ENCODE results near the gene RBFOX2. TPM values are rescaled to one million over a fixed set of nuclear protein-coding genes. Genes with fewer than 3 reads are reported as not detected.

Gene RBFOX2
- total RNA-seq, 1 experiment from 2014 or later = 24.2 TPM

DNA sequence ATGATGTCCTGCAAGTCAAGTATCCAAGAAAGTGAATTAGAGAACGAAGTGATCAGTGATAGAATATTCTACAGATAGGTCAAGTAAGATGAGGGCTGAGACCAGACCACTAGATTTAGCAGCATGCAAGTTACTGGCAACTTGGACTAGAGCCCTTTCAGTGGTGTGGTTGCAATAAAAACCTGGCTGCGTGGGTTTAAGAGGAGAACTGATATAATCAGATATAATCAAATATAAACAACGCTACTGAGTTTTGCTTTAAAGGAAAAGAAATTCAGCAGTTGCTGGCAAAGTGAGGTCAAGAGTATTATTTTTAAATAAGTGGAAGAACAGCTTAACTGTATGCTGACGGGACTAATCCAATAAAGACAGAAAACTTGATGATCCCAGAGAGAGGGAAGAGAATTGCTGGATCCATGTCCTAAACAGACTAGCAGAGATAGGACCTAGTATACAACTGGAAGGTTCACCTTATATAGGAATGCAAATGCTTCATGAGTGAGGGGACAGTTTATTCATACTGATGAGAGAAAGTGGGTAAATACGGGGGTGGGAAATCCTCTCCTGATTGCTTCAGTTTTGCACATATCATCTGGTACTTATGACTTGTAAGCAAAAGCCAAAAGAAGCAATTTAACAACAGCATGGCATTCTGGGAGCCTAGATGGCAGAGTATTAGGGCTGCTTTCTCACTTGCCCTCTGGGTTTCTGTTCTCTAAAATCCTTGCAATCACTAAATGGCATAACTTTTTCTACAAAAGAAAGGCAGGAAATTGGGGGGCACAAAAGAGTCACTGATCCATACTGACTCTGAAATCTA lies 146.2 kb downstream of the RBFOX2 start:
- Histone ChIP-seq H3K4me1 (ENCODE audit: low read length) (peaks cover 9% of the 10 kb centered on the region), H3K4me3 (ENCODE audit: low read length) (no peak overlapping the region), H3K36me3 (ENCODE audit: insufficient read depth, low read length) (no peaks in the 10 kb centered on the region), H3K27ac (ENCODE audit: low read length) (no peak overlapping the region), H3K9me2 (replicated peaks; ENCODE audit: insufficient read depth, low read length) (no peaks in the 10 kb centered on the region), H2AFZ (ENCODE audit: low read length) (no peak overlapping the region), H3K27me3 (ENCODE audit: low read length) (no peaks in the 10 kb centered on the region), H3K4me2 (ENCODE audit: low read depth, low read length, poor library complexity, severe bottlenecking) (no peak overlapping the region), H4K20me1 (ENCODE audit: insufficient read depth, low read depth, low read length) (peaks cover 54% of the 10 kb centered on the region), H3K9me3 (ENCODE audit: low read length) (no peaks in the 10 kb centered on the region), H3K9ac (ENCODE audit: low read length) (no peak overlapping the region), H3K79me2 (ENCODE audit: low read length) (no peaks in the 10 kb centered on the region)
- no peak for DNase-seq

DNA sequence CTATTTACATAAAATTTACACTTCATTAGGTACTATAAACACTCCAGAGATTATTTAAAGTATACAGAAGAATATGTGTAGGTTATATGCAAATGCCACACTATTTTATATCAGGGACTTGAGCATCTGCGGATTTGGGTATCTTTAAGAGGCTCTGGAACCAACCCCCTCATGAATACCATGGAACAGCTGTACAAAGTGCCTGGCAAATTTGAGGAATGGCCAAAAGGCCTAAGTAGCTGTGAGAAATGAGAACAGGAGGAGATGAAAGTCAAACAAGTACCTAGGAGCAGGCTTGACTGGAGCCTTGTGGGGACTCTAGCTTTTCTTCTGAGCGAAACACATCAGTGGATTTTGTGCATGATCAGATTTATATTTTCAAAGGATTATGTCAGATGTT lies 149.3 kb downstream of the RBFOX2 start:
- Histone ChIP-seq H3K9me2 (replicated peaks; ENCODE audit: insufficient read depth, low read length) (no peaks in the 10 kb centered on the region), H3K4me2 (ENCODE audit: low read depth, low read length, poor library complexity, severe bottlenecking) (no peak overlapping the region), H3K4me3 (ENCODE audit: low read length) (no peak overlapping the region), H3K36me3 (ENCODE audit: insufficient read depth, low read length) (no peaks in the 10 kb centered on the region), H3K79me2 (ENCODE audit: low read length) (no peaks in the 10 kb centered on the region), H3K27ac (ENCODE audit: low read length) (no peak overlapping the region), H3K9me3 (ENCODE audit: low read length) (no peaks in the 10 kb centered on the region), H3K27me3 (ENCODE audit: low read length) (no peaks in the 10 kb centered on the region), H2AFZ (ENCODE audit: low read length) (no peak overlapping the region), H4K20me1 (ENCODE audit: insufficient read depth, low read depth, low read length) (peaks cover 48% of the 10 kb centered on the region), H3K9ac (ENCODE audit: low read length) (no peak overlapping the region), H3K4me1 (ENCODE audit: low read length) (peaks cover 6% of the 10 kb centered on the region)
- no peak for DNase-seq

DNA sequence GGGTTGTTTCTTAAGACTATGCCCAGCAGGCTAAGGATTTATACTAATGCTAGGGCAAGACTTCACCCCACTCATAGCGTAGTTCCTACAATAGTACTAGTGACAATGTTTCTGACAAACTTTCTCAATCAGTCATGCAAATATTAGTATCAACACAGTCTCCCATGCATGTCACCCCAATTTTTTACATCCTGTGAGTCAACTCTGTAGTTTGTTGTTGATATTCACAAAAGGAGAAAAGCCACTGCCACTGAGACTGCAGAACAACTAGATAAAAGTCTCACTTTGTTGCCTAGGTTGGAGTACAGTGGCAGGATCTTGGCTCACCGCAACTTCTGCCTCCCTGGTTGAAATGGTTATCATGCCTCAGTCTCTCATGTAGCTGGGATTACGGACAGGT lies 155.2 kb downstream of the RBFOX2 start:
- Histone ChIP-seq H3K27ac (ENCODE audit: low read length) (no peak overlapping the region), H3K4me3 (ENCODE audit: low read length) (no peak overlapping the region), H3K4me1 (ENCODE audit: low read length) (peaks cover 5% of the 10 kb centered on the region), H3K79me2 (ENCODE audit: low read length) (no peaks in the 10 kb centered on the region), H3K36me3 (ENCODE audit: insufficient read depth, low read length) (no peaks in the 10 kb centered on the region), H3K4me2 (ENCODE audit: low read depth, low read length, poor library complexity, severe bottlenecking) (no peak overlapping the region), H2AFZ (ENCODE audit: low read length) (no peak overlapping the region), H3K9me3 (ENCODE audit: low read length) (no peaks in the 10 kb centered on the region), H4K20me1 (ENCODE audit: insufficient read depth, low read depth, low read length) (peaks cover 36% of the 10 kb centered on the region), H3K9me2 (replicated peaks; ENCODE audit: insufficient read depth, low read length) (no peaks in the 10 kb centered on the region), H3K27me3 (ENCODE audit: low read length) (no peaks in the 10 kb centered on the region), H3K9ac (ENCODE audit: low read length) (no peak overlapping the region)
- no peak for DNase-seq

DNA sequence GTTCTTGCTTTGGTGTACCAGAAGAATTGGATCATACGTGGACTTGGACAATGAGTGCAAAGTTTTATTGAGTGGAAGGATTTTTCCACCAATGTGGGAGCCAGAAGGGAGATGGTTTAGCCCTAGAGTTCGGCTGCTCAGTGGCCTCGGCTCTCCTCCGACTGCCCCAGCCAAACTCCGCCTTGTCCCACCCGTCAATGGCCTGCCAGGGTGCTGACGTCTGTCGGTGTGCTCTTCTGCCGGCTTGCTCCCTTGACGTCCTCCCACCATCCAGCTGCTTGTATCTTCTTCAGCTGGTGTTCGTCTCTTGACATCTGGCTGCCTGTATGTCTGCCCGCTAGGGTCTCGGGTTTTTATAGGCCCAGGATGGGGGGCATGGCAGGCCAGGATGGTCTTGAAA lies 156.2 kb downstream of the RBFOX2 start:
- Histone ChIP-seq H3K9me2 (replicated peaks; ENCODE audit: insufficient read depth, low read length) (no peaks in the 10 kb centered on the region), H2AFZ (ENCODE audit: low read length) (no peak overlapping the region), H3K4me3 (ENCODE audit: low read length) (no peak overlapping the region), H4K20me1 (ENCODE audit: insufficient read depth, low read depth, low read length) (peaks cover 36% of the 10 kb centered on the region), H3K4me2 (ENCODE audit: low read depth, low read length, poor library complexity, severe bottlenecking) (no peak overlapping the region), H3K36me3 (ENCODE audit: insufficient read depth, low read length) (no peaks in the 10 kb centered on the region), H3K4me1 (ENCODE audit: low read length) (peaks cover 5% of the 10 kb centered on the region), H3K27ac (ENCODE audit: low read length) (no peak overlapping the region), H3K27me3 (ENCODE audit: low read length) (no peaks in the 10 kb centered on the region), H3K9ac (ENCODE audit: low read length) (no peak overlapping the region), H3K79me2 (ENCODE audit: low read length) (no peaks in the 10 kb centered on the region), H3K9me3 (ENCODE audit: low read length) (no peaks in the 10 kb centered on the region)
- DNase-seq = no peak

DNA sequence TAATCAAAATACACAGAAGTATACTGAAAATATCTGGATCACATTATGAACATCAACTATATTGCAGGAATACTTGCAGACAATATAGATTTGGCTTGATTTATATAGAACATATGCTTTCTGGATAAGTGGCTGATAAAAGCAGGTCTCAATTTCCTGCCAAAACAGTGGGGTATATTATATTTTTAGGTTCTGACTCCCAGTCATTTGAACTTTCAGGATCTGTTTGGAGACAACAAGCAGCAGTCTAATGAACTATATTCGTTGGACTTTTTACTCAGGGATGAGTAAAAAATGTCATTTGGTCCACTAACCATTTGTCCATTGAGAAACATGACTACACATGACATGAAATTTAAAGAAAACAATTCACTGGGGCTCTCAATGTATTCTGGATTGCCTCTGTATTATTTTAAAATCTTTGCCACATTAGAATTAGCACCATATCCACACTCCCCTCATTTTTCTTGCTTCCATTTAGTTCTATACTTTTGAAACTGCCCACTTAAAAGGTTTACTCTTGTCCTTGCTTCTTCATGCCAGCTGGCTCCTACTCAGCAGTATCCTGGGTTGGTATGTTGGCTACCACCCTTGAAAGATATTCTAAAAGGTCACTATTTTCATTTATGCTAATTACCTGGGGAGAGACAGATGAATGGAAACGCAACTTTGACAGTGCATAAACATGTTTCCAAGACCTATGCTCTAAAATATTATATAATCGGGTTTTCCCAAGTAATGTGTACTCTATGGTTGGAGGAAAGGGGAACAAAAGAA lies 157.9 kb downstream of the RBFOX2 start:
- Histone ChIP-seq H3K9ac (ENCODE audit: low read length) (no peak overlapping the region), H2AFZ (ENCODE audit: low read length) (no peak overlapping the region), H3K4me2 (ENCODE audit: low read depth, low read length, poor library complexity, severe bottlenecking) (no peak overlapping the region), H3K27ac (ENCODE audit: low read length) (no peak overlapping the region), H3K79me2 (ENCODE audit: low read length) (no peaks in the 10 kb centered on the region), H3K36me3 (ENCODE audit: insufficient read depth, low read length) (no peaks in the 10 kb centered on the region), H3K4me1 (ENCODE audit: low read length) (peaks cover 5% of the 10 kb centered on the region), H3K4me3 (ENCODE audit: low read length) (no peak overlapping the region), H3K9me3 (ENCODE audit: low read length) (no peaks in the 10 kb centered on the region), H3K9me2 (replicated peaks; ENCODE audit: insufficient read depth, low read length) (no peaks in the 10 kb centered on the region), H3K27me3 (ENCODE audit: low read length) (no peaks in the 10 kb centered on the region), H4K20me1 (ENCODE audit: insufficient read depth, low read depth, low read length) (peaks cover 35% of the 10 kb centered on the region)
- no peak for DNase-seq

DNA sequence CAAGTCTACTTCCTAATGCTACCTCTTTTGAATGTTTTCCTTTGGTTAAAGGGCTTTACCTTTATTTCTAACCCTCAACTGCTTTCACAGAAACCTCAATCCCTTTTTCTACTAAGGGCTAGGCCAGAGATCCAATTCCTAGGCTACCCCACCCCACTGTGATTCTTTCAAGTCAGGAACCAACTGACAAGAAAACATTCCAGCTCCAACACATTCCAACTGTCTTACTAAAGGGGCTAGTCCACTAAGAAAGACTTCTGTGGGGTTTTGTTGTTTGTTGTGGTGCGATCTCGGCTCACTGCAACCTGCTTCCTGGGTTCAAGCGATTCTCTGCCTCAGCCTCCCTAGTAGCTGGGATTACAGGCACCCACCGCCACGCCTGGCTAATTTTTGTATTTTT lies 159.7 kb downstream of the RBFOX2 start:
- H4K20me1 ChIP-seq (ENCODE audit: insufficient read depth, low read depth, low read length) = peaks cover 41% of the 10 kb centered on the region
- no peaks in the 10 kb centered on the region for H3K79me2 ChIP-seq (ENCODE audit: low read length)

DNA sequence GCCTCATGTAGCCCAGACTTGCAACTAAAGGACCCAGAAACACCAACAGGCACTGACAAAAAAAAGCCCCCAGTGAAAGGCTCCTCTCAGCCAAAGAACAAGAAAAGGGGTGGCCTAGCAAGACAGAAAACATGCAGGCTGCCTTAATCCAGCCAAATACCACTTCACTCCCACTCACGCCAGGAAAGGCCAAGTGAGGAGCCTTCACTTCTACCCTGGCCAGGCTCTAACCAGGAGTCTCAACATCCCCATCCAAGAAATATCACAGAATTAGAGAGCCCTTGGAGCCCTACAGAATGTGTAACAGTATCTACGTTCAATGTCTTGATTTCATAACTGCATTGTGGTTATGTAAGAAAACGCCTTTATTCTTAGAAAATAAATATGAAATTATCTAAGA lies 162.0 kb downstream of the RBFOX2 start:
- no peak for DNase-seq
- Histone ChIP-seq H3K9ac (ENCODE audit: low read length) (no peak overlapping the region), H3K4me3 (ENCODE audit: low read length) (no peak overlapping the region), H3K4me1 (ENCODE audit: low read length) (no peaks in the 10 kb centered on the region), H3K27me3 (ENCODE audit: low read length) (no peaks in the 10 kb centered on the region), H3K4me2 (ENCODE audit: low read depth, low read length, poor library complexity, severe bottlenecking) (no peak overlapping the region), H2AFZ (ENCODE audit: low read length) (no peak overlapping the region), H3K9me3 (ENCODE audit: low read length) (no peaks in the 10 kb centered on the region), H3K9me2 (replicated peaks; ENCODE audit: insufficient read depth, low read length) (no peaks in the 10 kb centered on the region), H4K20me1 (ENCODE audit: insufficient read depth, low read depth, low read length) (peaks cover 28% of the 10 kb centered on the region), H3K36me3 (ENCODE audit: insufficient read depth, low read length) (no peaks in the 10 kb centered on the region), H3K79me2 (ENCODE audit: low read length) (no peaks in the 10 kb centered on the region), H3K27ac (ENCODE audit: low read length) (no peak overlapping the region)

More for the DNA sequence above, 159.7 kb downstream of the RBFOX2 start:
- H3K4me3 ChIP-seq (ENCODE audit: low read length) = no peak overlapping the region
- H3K4me1 ChIP-seq (ENCODE audit: low read length) = peaks cover 5% of the 10 kb centered on the region
- no peak overlapping the region for H3K27ac ChIP-seq (ENCODE audit: low read length)
- no peaks in the 10 kb centered on the region for H3K27me3 ChIP-seq (ENCODE audit: low read length)
- no peaks in the 10 kb centered on the region for H3K9me3 ChIP-seq (ENCODE audit: low read length)
- H3K4me2 ChIP-seq (ENCODE audit: low read depth, low read length, poor library complexity, severe bottlenecking) = no peak overlapping the region
- H2AFZ ChIP-seq (ENCODE audit: low read length) = no peak overlapping the region
- DNase-seq = no peak
- H3K36me3 ChIP-seq (ENCODE audit: insufficient read depth, low read length) = no peaks in the 10 kb centered on the region
- no peaks in the 10 kb centered on the region for H3K9me2 ChIP-seq (replicated peaks; ENCODE audit: insufficient read depth, low read length)
- H3K9ac ChIP-seq (ENCODE audit: low read length) = no peak overlapping the region

DNA sequence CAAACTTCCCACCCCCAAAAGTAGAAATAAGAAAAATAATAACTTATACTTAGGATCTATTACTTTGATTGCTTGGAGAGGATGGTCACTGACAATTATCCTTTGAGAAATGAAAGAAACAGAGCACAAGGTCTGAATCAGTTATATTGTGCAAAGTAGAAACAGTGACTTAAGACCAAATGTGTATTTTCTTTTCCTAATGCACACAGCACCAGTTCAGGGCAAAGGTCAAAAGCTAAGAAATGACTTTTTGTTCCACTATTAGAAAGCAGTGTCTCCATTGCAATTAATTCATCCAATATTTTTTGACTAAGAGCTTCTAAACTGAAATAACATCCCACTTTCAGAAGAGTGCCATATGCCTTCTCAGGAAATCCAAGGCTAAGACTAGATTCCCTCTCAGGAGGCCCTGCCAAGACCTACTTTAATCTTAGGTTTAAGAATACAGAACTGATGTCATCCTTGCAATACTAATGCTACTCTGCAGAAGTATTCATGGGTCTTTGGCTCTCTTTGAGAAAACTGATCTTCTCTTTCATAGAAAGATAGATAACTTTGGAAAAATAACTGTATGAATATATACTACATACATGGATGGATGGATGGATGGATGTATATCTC lies 164.0 kb downstream of the RBFOX2 start:
- no peaks in the 10 kb centered on the region for H3K36me3 ChIP-seq (ENCODE audit: insufficient read depth, low read length)
- no peak for DNase-seq
- H3K4me1 ChIP-seq (ENCODE audit: low read length) = peaks cover 11% of the 10 kb centered on the region
- H2AFZ ChIP-seq (ENCODE audit: low read length) = no peak overlapping the region
- H3K9me2 ChIP-seq (replicated peaks; ENCODE audit: insufficient read depth, low read length) = no peaks in the 10 kb centered on the region
- H3K27ac ChIP-seq (ENCODE audit: low read length) = no peak overlapping the region
- no peak overlapping the region for H3K9ac ChIP-seq (ENCODE audit: low read length)
- peaks cover 23% of the 10 kb centered on the region for H4K20me1 ChIP-seq (ENCODE audit: insufficient read depth, low read depth, low read length)
- H3K4me2 ChIP-seq (ENCODE audit: low read depth, low read length, poor library complexity, severe bottlenecking) = no peak overlapping the region
- no peaks in the 10 kb centered on the region for H3K79me2 ChIP-seq (ENCODE audit: low read length)
- no peak overlapping the region for H3K4me3 ChIP-seq (ENCODE audit: low read length)
- H3K27me3 ChIP-seq (ENCODE audit: low read length) = no peaks in the 10 kb centered on the region
- no peaks in the 10 kb centered on the region for H3K9me3 ChIP-seq (ENCODE audit: low read length)

Measured in Karpas-422 (cell line).